ENCODE data around the gene SSUH2.

Gene SSUH2

DNA sequence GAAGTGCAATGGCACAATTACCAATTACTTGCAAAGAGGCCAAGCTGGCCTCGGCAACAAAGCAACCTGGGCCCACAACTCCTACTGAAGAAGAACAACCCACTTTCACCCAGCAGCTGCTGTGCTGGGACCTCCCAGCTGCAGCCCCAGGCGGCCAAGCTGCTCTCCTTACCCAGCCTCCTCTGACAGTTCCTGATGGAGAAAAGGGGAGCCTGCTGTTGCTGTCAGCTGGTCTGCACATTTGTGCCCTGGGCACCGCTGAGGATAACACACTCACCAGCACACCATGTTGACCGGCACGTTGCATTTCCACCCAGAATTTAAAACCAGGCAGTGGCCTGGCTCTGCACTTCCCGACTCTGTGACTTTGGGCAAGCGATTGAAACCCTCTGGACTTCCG is 33.6 kb downstream of the SSUH2 start:
- peak; percentile 33 for DNase-seq (ENCODE audit: low read depth, low spot score)

GRCh38 chr3:8608791-8609467 is 35.7 kb downstream of the SSUH2 start:
- DNase-seq (ENCODE audit: low read depth, low spot score), result no peak

DNA sequence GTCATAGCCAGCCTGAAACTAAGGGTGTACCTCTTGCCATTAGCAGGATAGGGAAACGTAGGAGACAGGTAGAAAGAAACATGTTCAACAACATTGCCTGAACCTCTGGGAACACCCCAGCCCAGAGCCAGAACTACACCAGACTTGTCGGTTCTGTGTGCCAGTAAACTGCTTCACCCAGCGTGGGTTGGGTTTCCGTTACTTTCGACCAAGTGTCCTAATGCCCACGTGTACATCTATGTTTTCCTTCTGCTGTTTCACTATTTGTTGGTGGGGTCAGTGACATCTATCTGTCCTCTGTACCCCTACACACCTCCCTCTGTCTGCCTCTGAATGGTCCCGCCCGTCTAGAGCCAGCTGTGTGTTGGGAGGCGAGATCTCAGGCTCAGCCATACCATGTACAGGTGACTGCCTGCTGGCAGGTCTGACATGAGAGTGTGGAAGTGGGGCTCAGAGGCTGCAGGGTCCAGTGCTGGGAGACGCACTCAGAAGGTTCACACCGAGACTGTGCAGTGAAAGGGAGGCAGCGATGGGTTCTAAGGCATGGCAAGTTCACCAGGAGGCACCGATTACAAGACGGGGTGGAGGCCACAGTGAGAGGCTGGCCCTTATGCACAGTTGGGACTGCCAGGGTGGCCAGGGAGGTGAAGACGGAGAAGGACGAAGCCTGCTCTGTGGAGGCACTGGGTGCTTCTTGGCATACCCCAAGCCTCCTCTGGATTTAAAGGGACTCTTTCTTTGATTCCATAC is 36.4 kb downstream of the SSUH2 start:
- no peak for DNase-seq (ENCODE audit: low read depth, low spot score)

DNA sequence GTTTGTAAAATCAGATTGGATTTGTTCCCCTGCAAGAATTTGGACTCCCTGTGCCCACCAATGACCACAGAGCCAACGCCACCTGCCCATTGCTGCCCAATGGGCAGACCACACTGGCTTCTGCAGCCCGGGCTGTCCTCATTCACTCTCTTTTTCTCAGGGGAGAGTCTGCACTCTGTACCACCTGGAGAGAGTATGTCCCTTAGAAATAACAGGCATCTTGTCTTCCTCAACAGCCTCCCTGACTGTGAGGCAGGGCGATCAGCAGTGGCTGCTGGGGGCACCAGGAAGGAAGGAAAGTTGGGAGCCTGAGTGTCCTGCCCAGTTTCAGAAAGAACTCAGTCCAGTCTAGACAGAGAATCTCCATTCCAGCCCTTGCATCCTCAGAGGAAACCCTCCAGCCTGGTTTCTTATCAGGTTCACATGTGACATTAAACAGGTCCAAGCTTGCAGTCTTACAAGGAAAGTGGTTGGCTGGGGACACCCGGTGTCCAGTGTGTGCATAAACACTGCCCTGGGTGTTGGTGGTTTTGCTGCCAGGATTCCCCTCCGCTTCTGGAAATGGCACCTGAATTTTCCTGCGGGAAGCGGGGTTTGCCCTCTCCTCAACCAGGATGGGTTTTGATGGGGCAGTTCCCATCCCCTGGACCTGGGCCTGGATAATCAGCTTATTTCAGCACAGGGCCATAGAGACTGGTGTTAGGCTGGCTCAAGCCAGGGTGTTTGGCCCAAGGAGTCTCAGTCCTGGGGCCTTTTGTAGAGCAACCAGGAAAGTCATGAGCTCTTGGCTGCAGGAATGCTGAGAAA is 37.2 kb downstream of the SSUH2 start:
- peak; percentile 83 for DNase-seq (ENCODE audit: low read depth, low spot score)

DNA sequence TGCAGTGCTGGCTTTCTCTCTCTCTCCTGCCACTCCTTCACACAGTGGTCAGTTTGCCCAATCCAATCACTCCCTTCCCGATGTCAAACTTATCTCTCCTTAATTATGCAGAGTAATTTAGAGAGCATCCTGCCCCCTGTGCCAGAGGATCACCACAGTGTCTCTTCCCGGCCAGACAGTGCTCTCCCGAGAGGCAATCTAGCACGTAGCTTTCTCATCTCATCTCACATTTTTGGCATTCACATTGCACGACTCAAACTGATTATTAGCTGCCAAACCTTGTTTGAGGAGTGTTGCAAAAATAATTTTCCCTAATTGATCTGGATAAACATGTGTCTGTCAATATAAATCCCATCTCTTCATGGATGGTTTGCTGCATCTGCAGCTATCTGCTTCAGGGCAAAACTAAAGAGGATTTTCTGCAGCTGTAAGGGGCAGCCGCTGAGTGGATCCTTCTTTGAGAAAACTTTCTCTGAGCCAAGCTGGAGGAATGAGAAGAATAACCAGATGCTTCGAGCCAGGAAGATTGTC is 37.8 kb downstream of the SSUH2 start:
- no peak for DNase-seq (ENCODE audit: low read depth, low spot score)

GRCh38 chr3:8604988-8605387 is 39.6 kb downstream of the SSUH2 start:
- no peak for DNase-seq (ENCODE audit: low read depth, low spot score)

- DNase-seq (ENCODE audit: low read depth, low spot score), result no peak
Observed at GRCh38 chr3:8604006-8604405, 40.6 kb downstream of the SSUH2 start.

- DNase-seq (ENCODE audit: low read depth, low spot score), result no peak
Observed at GRCh38 chr3:8603115-8603710, 41.4 kb downstream of the SSUH2 start.

- no peak for DNase-seq (ENCODE audit: low read depth, low spot score)
Observed at GRCh38 chr3:8600457-8600856, 44.1 kb downstream of the SSUH2 start.

- no peak for DNase-seq (ENCODE audit: low read depth, low spot score)
Observed at GRCh38 chr3:8599146-8599545, 45.5 kb downstream of the SSUH2 start.

DNA sequence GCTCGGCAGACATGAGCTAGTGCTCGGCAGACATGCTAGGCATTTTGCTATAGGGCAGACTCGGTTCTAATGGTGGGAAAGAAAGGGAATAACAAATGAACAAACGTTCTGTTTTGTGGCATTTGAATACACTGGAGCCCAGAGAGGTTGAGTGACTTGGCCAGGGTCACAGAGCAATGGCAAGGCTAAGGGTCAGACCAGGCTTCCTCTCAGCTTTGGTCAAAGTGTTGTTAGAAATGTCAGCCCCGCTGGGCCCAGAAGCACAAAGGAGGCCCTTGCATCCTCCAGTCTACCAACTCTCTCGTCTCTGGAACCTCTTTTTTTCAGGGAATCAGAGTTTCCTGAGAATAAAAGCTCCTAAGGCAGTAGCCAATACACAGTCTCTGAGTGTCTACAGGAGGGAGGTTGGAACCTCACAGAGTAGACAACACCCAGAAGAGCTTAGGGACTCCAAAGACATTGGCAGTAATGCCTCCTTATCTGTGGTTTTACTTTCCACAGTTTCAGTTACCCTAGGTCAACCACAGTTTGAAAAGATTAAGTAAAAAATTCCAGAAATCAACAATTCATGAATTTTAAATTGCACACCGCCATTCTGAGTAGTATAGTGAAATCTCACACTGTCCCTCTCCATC is 47.3 kb downstream of the SSUH2 start:
- DNase-seq (ENCODE audit: low read depth, low spot score), result no peak

- DNase-seq (ENCODE audit: low read depth, low spot score), result peak; percentile 86
Observed at GRCh38 chr3:8596321-8597218, 48.0 kb downstream of the SSUH2 start.

GRCh38 chr3:8595695-8596115 is 48.9 kb downstream of the SSUH2 start:
- no peak for DNase-seq (ENCODE audit: low read depth, low spot score)

GRCh38 chr3:8595252-8595651 is 49.3 kb downstream of the SSUH2 start:
- no peak for DNase-seq (ENCODE audit: low read depth, low spot score)

DNA sequence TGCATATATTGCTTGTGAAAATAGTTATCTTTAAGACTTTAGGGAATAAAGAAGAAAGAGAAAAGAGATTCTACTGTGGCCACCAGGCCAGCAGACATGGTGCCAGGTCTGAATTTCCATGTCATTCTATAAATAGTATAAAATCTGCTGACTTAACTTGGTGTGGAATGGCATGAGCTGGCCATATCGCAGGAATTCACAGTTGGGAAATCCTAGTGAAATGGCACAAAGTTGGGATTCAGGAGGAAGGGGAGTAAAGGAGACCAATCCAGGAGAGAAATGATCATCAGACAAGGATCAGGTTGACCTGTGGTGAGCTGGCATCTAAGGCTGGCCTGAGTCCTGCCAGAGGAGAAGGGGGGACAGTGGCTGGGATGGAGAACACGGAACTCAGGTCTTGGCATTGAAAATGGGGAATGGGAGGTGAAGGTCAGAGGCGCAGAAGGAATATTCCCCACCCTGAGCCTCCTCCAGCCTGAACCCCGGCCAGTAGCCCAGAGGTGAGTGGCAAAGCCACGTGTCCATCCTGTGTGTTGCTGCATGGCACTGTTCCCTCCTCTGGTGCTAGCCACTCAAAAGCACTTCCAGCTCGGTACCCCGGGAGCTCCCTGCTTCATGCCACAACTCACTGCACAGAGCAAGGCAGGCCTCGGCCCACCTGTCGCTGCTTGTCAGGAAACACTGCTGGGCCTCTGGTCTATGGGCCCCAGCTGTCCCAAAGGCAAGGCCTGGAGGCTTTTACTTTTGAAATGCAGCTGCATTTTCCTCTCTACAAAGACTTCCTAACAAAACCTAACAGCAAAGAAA is 51.4 kb downstream of the SSUH2 start:
- no peak for DNase-seq (ENCODE audit: low read depth, low spot score)

- DNase-seq (ENCODE audit: low read depth, low spot score), result no peak
Observed at GRCh38 chr3:8589880-8590556, 54.6 kb downstream of the SSUH2 start.

DNA sequence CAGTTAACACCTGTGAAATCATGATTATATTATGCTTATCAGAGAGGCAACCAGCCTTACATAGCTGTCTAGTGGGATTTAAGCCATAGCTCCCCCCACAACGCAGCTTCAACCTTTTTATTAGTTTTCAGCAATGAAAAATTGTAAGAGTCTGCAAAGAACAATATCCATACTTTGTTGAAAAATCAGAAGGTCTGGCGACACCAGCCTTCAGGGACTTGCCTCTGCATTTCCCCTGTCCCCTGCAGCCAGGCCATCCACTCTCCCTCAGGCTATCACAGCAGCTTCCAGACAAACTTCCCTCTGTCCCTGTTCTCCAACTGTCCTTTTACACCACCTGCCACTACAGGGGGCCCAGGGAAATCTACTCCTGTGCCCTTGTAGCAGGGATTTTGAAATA is 59.9 kb downstream of the SSUH2 start:
- DNase-seq (ENCODE audit: low read depth, low spot score), result no peak

DNA sequence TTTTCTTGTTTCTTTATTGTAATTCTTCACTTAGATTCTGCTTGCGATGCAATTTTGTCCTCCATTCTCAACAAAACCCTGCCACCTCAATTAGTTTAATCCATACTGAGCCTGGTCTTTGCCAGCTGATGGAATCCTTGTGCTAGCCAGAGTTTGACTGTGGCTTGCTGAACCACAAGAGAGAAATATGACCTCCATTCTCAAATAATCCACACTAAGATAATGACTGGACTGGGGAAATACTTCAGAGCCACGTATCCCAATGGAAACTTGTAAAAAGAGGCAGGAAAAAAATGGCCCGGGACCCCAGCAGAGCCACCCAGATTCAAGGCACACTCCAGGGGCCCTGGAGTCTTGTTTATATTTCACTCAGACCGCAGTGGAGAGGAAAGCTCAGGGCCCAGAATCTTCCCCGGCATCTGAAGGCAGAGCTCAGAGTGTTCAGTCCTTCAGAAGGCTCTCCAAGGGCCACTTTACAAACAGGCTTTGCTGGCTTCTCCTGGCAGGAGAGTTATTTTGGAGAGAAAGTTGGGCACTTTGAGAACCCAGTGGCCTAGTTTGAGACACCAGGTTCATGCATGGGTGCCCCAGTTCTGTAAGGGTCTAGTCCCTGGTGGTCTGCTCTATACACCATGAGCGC is 62.7 kb downstream of the SSUH2 start:
- no peak for DNase-seq (ENCODE audit: low read depth, low spot score)

Measured in ELF-1 (cell line).